Measurements from ENCODE around the gene IRX1.

IRX1 gene
- 0 reads per million in 4 experiments for total RNA-seq

GRCh38 chr5:3595006-3595961, at the start of gene IRX1:
Gene IRX1, plus strand, starts transcription at chr5:3595832. Its CDS starts 274 bp downstream, at chr5:3596106.
- DNase-seq, result no peak

GRCh38 chr5:3546028-3546427, 49.6 kb upstream of the IRX1 start:
- no peak for DNase-seq

- DNase-seq, result no peak
Measured at GRCh38 chr5:3564116-3564515, 31.5 kb upstream of the IRX1 start.

- no peak for DNase-seq
Measured at GRCh38 chr5:3564827-3565518, 30.7 kb upstream of the IRX1 start.

- DNase-seq, result no peak
Measured at GRCh38 chr5:3584724-3585531, 10.7 kb upstream of the IRX1 start.

GRCh38 chr5:3590161-3590966, 5.3 kb upstream of the IRX1 start:
- DNase-seq, result no peak

GRCh38 chr5:3590967-3591900, 4.4 kb upstream of the IRX1 start:
- no peak for DNase-seq

GRCh38 chr5:3592298-3592697, 3.3 kb upstream of the IRX1 start:
- no peak for DNase-seq

GRCh38 chr5:3593771-3594509, 1.7 kb upstream of the IRX1 start:
- DNase-seq, result no peak

GRCh38 chr5:3594510-3595005, 1.1 kb upstream of the IRX1 start:
- no peak for DNase-seq

- DNase-seq, result no peak
Measured at GRCh38 chr5:3596261-3596825, 711 bp downstream of the IRX1 start.

GRCh38 chr5:3596857-3597166, 1.2 kb downstream of the IRX1 start:
- DNase-seq, result no peak

GRCh38 chr5:3597167-3598007, 1.8 kb downstream of the IRX1 start:
- DNase-seq, result no peak

- DNase-seq, result no peak
Measured at GRCh38 chr5:3598207-3598606, 2.6 kb downstream of the IRX1 start.

- DNase-seq, result no peak
Measured at GRCh38 chr5:3598769-3599211, 3.2 kb downstream of the IRX1 start.

- no peak for DNase-seq
Measured at GRCh38 chr5:3599226-3600105, 3.8 kb downstream of the IRX1 start.
